ENCODE results near the gene CMTM7.

The CMTM7 gene

GRCh38 chr3:32423956-32424557 lies 32.4 kb downstream of the CMTM7 start:
- POLR2A ChIA-PET = interaction anchor here (0.6 kb wide), 1 partner anchor 61 kb away, joined by 3 read pairs; no protein-coding TSS in a partner anchor
- CTCF ChIA-PET = interaction anchor here (1.0 to 9.0 kb wide), 13 partner anchors 8 to 128 kb away, joined by 3 to 76 read pairs (median 5); no protein-coding TSS in a partner anchor

GRCh38 chr3:32424581-32425250 lies 33.1 kb downstream of the CMTM7 start:
- DNase-seq (ENCODE audit: extremely low spot score) = no peak
- CTCF ChIA-PET = interaction anchor here (1.0 to 9.0 kb wide), 9 partner anchors 8 to 129 kb away, joined by 3 to 76 read pairs (median 5); no protein-coding TSS in a partner anchor
- POLR2A ChIA-PET = no interaction called here
- TF ChIP-seq CTCF (IDR thresholded peaks at IDR 0.05; ENCODE audit: control extremely low read depth, extremely low read depth, low read depth, missing control alignments) = no peak

More at GRCh38 chr3:32423956-32424557, 32.4 kb downstream of the CMTM7 start:
- no peak for DNase-seq (ENCODE audit: extremely low spot score)
- TF ChIP-seq CTCF (IDR thresholded peaks at IDR 0.05; ENCODE audit: control extremely low read depth, extremely low read depth, low read depth, missing control alignments) = no peak

- peak; percentile 60 for DNase-seq (ENCODE audit: extremely low spot score)
- ChIA-PET CTCF (interaction anchor here (1.1 to 9.0 kb wide), 7 partner anchors 11 to 40 kb away, joined by 3 to 76 read pairs (median 5); no protein-coding TSS in a partner anchor), POLR2A (no interaction called here)
- TF ChIP-seq CTCF (IDR thresholded peaks at IDR 0.05; ENCODE audit: control extremely low read depth, extremely low read depth, low read depth, missing control alignments) = no peak
Measured at GRCh38 chr3:32428092-32429068, 36.7 kb downstream of the CMTM7 start.

GRCh38 chr3:32430900-32431299 lies 39.2 kb downstream of the CMTM7 start:
- POLR2A ChIA-PET = no interaction called here
- TF ChIP-seq CTCF (IDR thresholded peaks at IDR 0.05; ENCODE audit: control extremely low read depth, extremely low read depth, low read depth, missing control alignments) = no peak
- no peak for DNase-seq (ENCODE audit: extremely low spot score)
- CTCF ChIA-PET = interaction anchor here (2.6 kb wide), 1 partner anchor 7 kb away, joined by 22 read pairs; no protein-coding TSS in a partner anchor

- POLR2A ChIA-PET = no interaction called here
- TF ChIP-seq CTCF (IDR thresholded peaks at IDR 0.05; ENCODE audit: control extremely low read depth, extremely low read depth, low read depth, missing control alignments) = no peak
- no peak for DNase-seq (ENCODE audit: extremely low spot score)
- CTCF ChIA-PET = interaction anchor here (1.1 to 2.9 kb wide), 3 partner anchors 8 to 36 kb away, joined by 3 to 22 read pairs (median 20); no protein-coding TSS in a partner anchor
Measured at GRCh38 chr3:32431481-32431880, 39.8 kb downstream of the CMTM7 start.
